GM19372 (cell line): Measurements from ENCODE around the gene SUPT20H.

Experiments used
- ATAC-seq: cut with Tn5 transposase; IDR thresholded peaks from one replicate; pipeline ENCODE4 v1.9.1; 2021; ENCODE audit warnings: mild to moderate bottlenecking, low read depth, moderate library complexity; ENCODE audit not compliant: unreplicated experiment

Gene SUPT20H

GRCh38 chr13:37010424-37010823, 49.1 kb downstream of the SUPT20H start:
- no peak for ATAC-seq

- no peak for ATAC-seq
Measured at GRCh38 chr13:37009692-37010091, 49.8 kb downstream of the SUPT20H start.

GRCh38 chr13:37001921-37002250, 57.6 kb downstream of the SUPT20H start:
- ATAC-seq = no peak

GRCh38 chr13:36999054-36999714, 60.3 kb downstream of the SUPT20H start, which contains the start of gene ALG5:
TSS of gene ALG5 (minus strand) at chr13:36999340. CDS start at chr13:36999300, 40 bp downstream.
- peak; percentile 61 for ATAC-seq

GRCh38 chr13:36998624-36999041, 60.9 kb downstream of the SUPT20H start:
- no peak for ATAC-seq

GRCh38 chr13:36997716-36998427, 61.6 kb downstream of the SUPT20H start:
- no peak for ATAC-seq

GRCh38 chr13:36992362-36992761, 67.1 kb downstream of the SUPT20H start:
- no peak for ATAC-seq

GRCh38 chr13:36986462-36987240, 72.8 kb downstream of the SUPT20H start:
- ATAC-seq = no peak

- peak; percentile 67 for ATAC-seq
Measured at GRCh38 chr13:36981156-36981743, 78.2 kb downstream of the SUPT20H start.

GRCh38 chr13:36979361-36980050, 80.0 kb downstream of the SUPT20H start:
- ATAC-seq = no peak

GRCh38 chr13:36975172-36975571, 84.3 kb downstream of the SUPT20H start:
- no peak for ATAC-seq

GRCh38 chr13:36973621-36974295, 85.7 kb downstream of the SUPT20H start:
- ATAC-seq = peak; percentile 79

GRCh38 chr13:36973009-36973408, 86.5 kb downstream of the SUPT20H start:
- no peak for ATAC-seq

GRCh38 chr13:36966404-36966803, 93.1 kb downstream of the SUPT20H start:
- no peak for ATAC-seq

GRCh38 chr13:36965767-36966166, 93.7 kb downstream of the SUPT20H start:
- ATAC-seq = no peak

- ATAC-seq = no peak
Measured at GRCh38 chr13:36959456-36960116, 99.9 kb downstream of the SUPT20H start.
